HCT116 (cell line): ENCODE data around the gene MBTPS1. TPM values are rescaled to one million over a fixed set of nuclear protein-coding genes. Genes with fewer than 3 reads are reported as not detected.

Experiments
- ATAC-seq: fragments of 200-7000 bp; cut with Tn5 transposase; 2 replicates; pipeline ENCODE4 v1.9.1; 2020; ENCODE audit warnings: mild to moderate bottlenecking, moderate library complexity
- BruUV-seq: library from RNA; stranded (reverse); fragments of 400-500 nt; replicated peaks from 2 replicates; lab custom pipeline; 2021; lab: Mats Ljungman, UMichigan
- CTCF ChIA-PET: fragments of 300-600 bp; sonication (Branson Sonifier 250); formaldehyde crosslinking; loops from one replicate; lab custom pipeline; 2021; ENCODE audit warnings: antibody characterized with exemption; lab: Charles Lee
- POLR2A ChIA-PET: fragments of 300-600, 350-600 bp; sonication (Branson Sonifier 250); formaldehyde crosslinking; loops from one replicate; lab custom pipeline; 2021; ENCODE audit warnings: antibody characterized with exemption; lab: Charles Lee
- RAD21 ChIA-PET, 2 experiments: fragments of 300-600 bp; sonication (Branson Sonifier 250); formaldehyde crosslinking; loops; one replicate each; lab custom pipeline; 2023; ENCODE audit warnings: low total read pairs in 2 of 2; ENCODE audit not compliant: uncharacterized antibody in 2 of 2, unreplicated experiment in 2 of 2, low non-redundant PET in 1 of 2; lab: Charles Lee
- DNase-seq: peaks from one replicate; pipeline ENCODE4 v3.0.0-alpha.2; 2010; ENCODE audit warnings: low read depth, low spot score
- H2AFZ ChIP-seq: fragments of 200-600 bp; shearing (Covaris generic), sonication (generic); 2 replicates; pipeline ENCODE4 v1.6.1; 2017; ENCODE audit warnings: low read depth, mixed run types, mixed read lengths, antibody characterized with exemption, low read length; ENCODE audit not compliant: poor library complexity, severe bottlenecking
- H3K27ac ChIP-seq: 2 replicates; pipeline ENCODE4 v1.5.1; 2012; ENCODE audit warnings: low read depth, low read length
- H3K27me3 ChIP-seq: fragments of 200-600 bp; sonication (generic); 2 replicates; pipeline ENCODE4 v1.6.1; 2016; ENCODE audit warnings: mixed run types, low read length, mixed read lengths; ENCODE audit not compliant: insufficient read depth
- H3K36me3 ChIP-seq, 2 experiments: fragments of 200-500 bp in 1 of 2; fragments of 200-600 bp in 1 of 2; sonication (Bioruptor generic) in 1 of 2; sonication (generic) in 1 of 2; 2 replicates each; pipeline versions ENCODE4 v1.5.1 to v1.6.1; 2014 to 2016; ENCODE audit warnings: low read length in 2 of 2, inconsistent platforms in 1 of 2, mixed read lengths in 1 of 2, mixed run types in 1 of 2; ENCODE audit not compliant: insufficient read depth in 2 of 2, control insufficient read depth in 1 of 2
- H3K4me1 ChIP-seq, 2 experiments: fragments of 200-600 bp in 1 of 2; sonication (generic) in 1 of 2; 2 replicates each; pipeline versions ENCODE4 v1.5.1 to v1.6.1; 2012 to 2017; ENCODE audit warnings: low read length in 2 of 2, inconsistent platforms in 1 of 2, mild to moderate bottlenecking in 1 of 2, mixed read lengths in 1 of 2, mixed run types in 1 of 2, moderate library complexity in 1 of 2; ENCODE audit not compliant: insufficient read depth in 2 of 2, control insufficient read depth in 1 of 2
- H3K4me2 ChIP-seq: fragments of 200-600 bp; sonication (generic); 2 replicates; pipeline ENCODE4 v1.6.1; 2017; ENCODE audit warnings: mixed run types, low read length, mixed read lengths
- H3K4me3 ChIP-seq, 2 experiments: fragments of 200-600 bp in 1 of 2; sonication (generic) in 1 of 2; replicated peaks in 1 of 2; 2 replicates each; pipeline ENCODE4 v1.5.1; 2011 to 2016; ENCODE audit warnings: low read length in 2 of 2, control low read depth in 1 of 2, low read depth in 1 of 2, mild to moderate bottlenecking in 1 of 2, mixed read lengths in 1 of 2, mixed run types in 1 of 2
- H3K79me2 ChIP-seq: fragments of 200-600 bp; sonication (generic); 2 replicates; pipeline ENCODE4 v1.6.1; 2017; ENCODE audit warnings: mild to moderate bottlenecking, mixed run types, low read length, moderate library complexity, mixed read lengths; ENCODE audit not compliant: insufficient read depth
- H3K9ac ChIP-seq: fragments of 200-600 bp; sonication (generic); 2 replicates; pipeline ENCODE4 v1.6.1; 2016; ENCODE audit warnings: low read length, mixed read lengths
- H3K9me2 ChIP-seq: fragments of 200-600 bp; sonication (generic), shearing (Covaris generic); 2 replicates; pipeline ENCODE4 v1.6.1; 2017; ENCODE audit warnings: mixed run types, mild to moderate bottlenecking, moderate library complexity; ENCODE audit not compliant: insufficient read depth
- H3K9me3 ChIP-seq, 2 experiments: fragments of 200-500 bp in 1 of 2; fragments of 200-600 bp in 1 of 2; sonication (Bioruptor generic) in 1 of 2; sonication (generic) in 1 of 2; 2 replicates each; pipeline ENCODE4 v1.6.1; 2014 to 2017; ENCODE audit warnings: low read length in 2 of 2, mixed read lengths in 2 of 2, inconsistent platforms in 1 of 2, low read depth in 1 of 2, mild to moderate bottlenecking in 1 of 2, mixed run types in 1 of 2, moderate library complexity in 1 of 2; ENCODE audit not compliant: control insufficient read depth in 1 of 2, insufficient read depth in 1 of 2
- H4K20me1 ChIP-seq: fragments of 200-600 bp; sonication (generic), shearing (Covaris generic); 2 replicates; pipeline ENCODE4 v1.6.1; 2017; ENCODE audit warnings: mixed run types, mild to moderate bottlenecking, moderate library complexity; ENCODE audit not compliant: insufficient read depth
- ATF3 ChIP-seq: IDR thresholded peaks from 2 replicates; pipeline ENCODE4 v1.6.1; 2012
- CEBPB ChIP-seq: IDR thresholded peaks from 2 replicates; pipeline ENCODE4 v1.6.1; 2012; ENCODE audit warnings: low read depth
- CTCF ChIP-seq, 3 experiments: fragments of 200-600 bp in 1 of 3; sonication (generic) in 1 of 3; IDR thresholded peaks in 2 of 3; conservative IDR thresholded peaks in 1 of 3; 2 replicates each; pipeline ENCODE4 v1.5.1; 2012 to 2017; ENCODE audit warnings: low read depth in 2 of 3, low read length in 2 of 3, antibody characterized with exemption in 1 of 3, borderline replicate concordance in 1 of 3, control low read depth in 1 of 3, mild to moderate bottlenecking in 1 of 3, mixed read lengths in 1 of 3, mixed run types in 1 of 3, moderate library complexity in 1 of 3; ENCODE audit not compliant: insufficient read depth in 1 of 3
- EGR1 ChIP-seq: IDR thresholded peaks from 2 replicates; pipeline ENCODE4 v1.6.1; 2012; ENCODE audit warnings: low read depth
- ELF1 ChIP-seq: IDR thresholded peaks from 2 replicates; pipeline ENCODE4 v1.6.1; 2012; ENCODE audit warnings: low read depth, borderline replicate concordance
- EZH2 ChIP-seq: fragments of 200-600 bp; sonication (generic); IDR thresholded peaks from 2 replicates; pipeline ENCODE4 v1.6.1; 2017; ENCODE audit warnings: antibody characterized with exemption, mixed run types
- EZH2phosphoT487 ChIP-seq: fragments of 200-600 bp; IDR thresholded peaks from 2 replicates; pipeline ENCODE4 v1.6.1; 2018; ENCODE audit warnings: antibody characterized with exemption, borderline replicate concordance
- FOSL1 ChIP-seq: IDR thresholded peaks from 2 replicates; pipeline ENCODE4 v1.6.1; 2012; ENCODE audit warnings: low read depth
- JUND ChIP-seq: IDR thresholded peaks from 2 replicates; pipeline ENCODE4 v1.6.1; 2012
- POLR2A ChIP-seq: IDR thresholded peaks from 2 replicates; pipeline ENCODE4 v1.7.0; 2011; ENCODE audit warnings: borderline replicate concordance; ENCODE audit not compliant: insufficient read depth, insufficient read length; ENCODE audit errors: extremely low read depth
- POLR2AphosphoS5 ChIP-seq: IDR thresholded peaks from 2 replicates; pipeline ENCODE4 v1.6.1; 2011; ENCODE audit warnings: mild to moderate bottlenecking, low read depth, low read length, moderate library complexity
- REST ChIP-seq: IDR thresholded peaks from 2 replicates; pipeline ENCODE4 v1.6.1; 2012; ENCODE audit warnings: low read depth
- SIN3A ChIP-seq: IDR thresholded peaks from 2 replicates; pipeline ENCODE4 v1.6.1; 2012; ENCODE audit warnings: low read depth
- SP1 ChIP-seq: IDR thresholded peaks from 2 replicates; pipeline ENCODE4 v1.6.1; 2012; ENCODE audit warnings: low read depth
- SRF ChIP-seq: IDR thresholded peaks from 2 replicates; pipeline ENCODE4 v1.6.1; 2012; ENCODE audit warnings: low read depth
- YY1 ChIP-seq: IDR thresholded peaks from 2 replicates; pipeline ENCODE4 v1.6.1; 2011; ENCODE audit warnings: low read length, low read depth, moderate library complexity, mild to moderate bottlenecking; ENCODE audit not compliant: insufficient replicate concordance; ENCODE audit errors: extremely low read depth
- ZBTB33 ChIP-seq: IDR thresholded peaks from 2 replicates; pipeline ENCODE4 v1.6.1; 2011; ENCODE audit warnings: mild to moderate bottlenecking, low read length, moderate library complexity; ENCODE audit not compliant: insufficient replicate concordance; ENCODE audit errors: extremely low read depth
- ZFX ChIP-seq: fragments of 450-650 bp; IDR thresholded peaks from 2 replicates; pipeline ENCODE4 v1.6.1; 2017
- ZNF274 ChIP-seq: fragments of 200-500 bp; sonication (Bioruptor generic); IDR thresholded peaks from 2 replicates; pipeline ENCODE4 v1.6.1; 2014; ENCODE audit warnings: mild to moderate bottlenecking, low read depth, low read length, inconsistent platforms
- intact Hi-C: fragments of 100-400 bp; cut with micrococcal nuclease; formaldehyde crosslinking; loops from 2 replicates; pipeline ENCODE4 v1.10.0; 2022
- total RNA-seq: library from RNA; stranded (reverse); gene quantifications from one replicate; pipeline ENCODE4 v1.2.1, GENCODE V29; 2021; ENCODE audit not compliant: unreplicated experiment

Gene MBTPS1
- total RNA-seq, 1 experiment from 2014 or later: 111 TPM

- H3K9me2 ChIP-seq: no peaks in the 10 kb centered on the region
- peaks cover 0 to 5% of the 10 kb centered on the region in 2 experiments; a peak in 1 of 4 replicates for H3K9me3 ChIP-seq
- H3K27me3 ChIP-seq: no peaks in the 10 kb centered on the region
- ChIA-PET POLR2A (no interaction called here), RAD21 (no interaction called here), CTCF (interaction anchor here (0.7 kb wide), 1 partner anchor 96 kb away, joined by 3 read pairs; no protein-coding TSS in a partner anchor)
- H2AFZ ChIP-seq: no peak overlapping the region
- H3K79me2 ChIP-seq: no peaks in the 10 kb centered on the region
- H3K36me3 ChIP-seq: no peaks in the 10 kb centered on the region
- no peak overlapping the region for H3K4me3 ChIP-seq
- H3K9ac ChIP-seq: no peak overlapping the region
- H3K4me1 ChIP-seq: no peaks in the 10 kb centered on the region
- H3K27ac ChIP-seq: no peak overlapping the region
- BruUV-seq: no TSS peak
- no peak overlapping the region for H3K4me2 ChIP-seq
- TF ChIP-seq CTCF (IDR thresholded peaks at IDR 0.05 in 2 of 3, conservative IDR thresholded peaks at IDR 0.05 in 1 of 3; ENCODE audit: borderline replicate concordance in 1 of 3, insufficient read depth in 1 of 3, low read depth in 2 of 3, low read length in 2 of 3) (no peak), ATF3 (no peak), ZFX (no peak), REST (no peak), SIN3A (no peak), ELF1 (no peak), YY1 (no peak), ZBTB33 (no peak), EZH2phosphoT487 (no peak), FOSL1 (no peak), JUND (no peak), CEBPB (no peak), EGR1 (no peak), SRF (no peak), SP1 (no peak), POLR2A (no peak), EZH2 (no peak), POLR2AphosphoS5 (no peak), ZNF274 (no peak)
- no peak for ATAC-seq
- intact Hi-C loops: no loop called here
- H4K20me1 ChIP-seq: no peaks in the 10 kb centered on the region
- DNase-seq: no peak
These were observed 79.7 kb downstream of the MBTPS1 start for GRCh38 chr16:84036982-84037425.
